A673 (cell line): ENCODE results near the gene SYVN1. TPM values are rescaled to one million over a fixed set of nuclear protein-coding genes. Genes with fewer than 3 reads are reported as not detected.
"Not testable (repeated sequence)": the region's sequence is repeated elsewhere in the genome, so short reads cannot be mapped to it uniquely, and the experiment has no call there.

Experiments used
- BruUV-seq: library from RNA; stranded (reverse); fragments of 400-500 nt; replicated peaks from 2 replicates; lab custom pipeline; 2021; lab: Mats Ljungman, UMichigan
- CTCF ChIA-PET: fragments of 300-600 bp; sonication (Branson Sonifier 250); formaldehyde crosslinking; loops from one replicate; lab custom pipeline; 2022; ENCODE audit warnings: antibody characterized with exemption; lab: Charles Lee
- POLR2A ChIA-PET: fragments of 300-600 bp; sonication (Branson Sonifier 250); formaldehyde crosslinking; loops from one replicate; lab custom pipeline; 2022; ENCODE audit warnings: antibody characterized with exemption; ENCODE audit not compliant: low non-redundant PET; lab: Charles Lee
- DNase-seq: peaks from one replicate; pipeline ENCODE4 v3.0.0-alpha.2; 2015; ENCODE audit warnings: low spot score
- H3K27ac ChIP-seq: fragments of 200-600 bp; sonication (generic); 2 replicates; pipeline ENCODE4 v1.5.1; 2016; ENCODE audit warnings: mixed run types, low read depth, mild to moderate bottlenecking, mixed read lengths, antibody characterized with exemption, low read length; ENCODE audit not compliant: poor library complexity, severe bottlenecking
- H3K27me3 ChIP-seq: fragments of 200-600 bp; sonication (generic); replicated peaks from 2 replicates; pipeline ENCODE4 v1.6.1; 2017; ENCODE audit warnings: mixed run types, low read depth, mild to moderate bottlenecking, mixed read lengths, antibody characterized with exemption, low read length; ENCODE audit not compliant: insufficient read depth, poor library complexity
- H3K36me3 ChIP-seq: fragments of 200-600 bp; sonication (generic); 2 replicates; pipeline ENCODE4 v1.6.1; 2016; ENCODE audit warnings: mixed run types, mild to moderate bottlenecking, mixed read lengths, antibody characterized with exemption, low read length; ENCODE audit not compliant: insufficient read depth, poor library complexity, severe bottlenecking
- H3K4me1 ChIP-seq: fragments of 200-600 bp; sonication (generic); 2 replicates; pipeline ENCODE4 v1.6.1; 2017; ENCODE audit warnings: mixed run types, mild to moderate bottlenecking, mixed read lengths, antibody characterized with exemption, low read length; ENCODE audit not compliant: insufficient read depth, poor library complexity, severe bottlenecking
- H3K4me3 ChIP-seq: fragments of 200-600 bp; sonication (generic); 2 replicates; pipeline ENCODE4 v1.5.1; 2016; ENCODE audit warnings: low read depth, mixed run types, mild to moderate bottlenecking, mixed read lengths, low read length; ENCODE audit not compliant: poor library complexity, severe bottlenecking
- H3K9me3 ChIP-seq: fragments of 200-600 bp; sonication (generic); 2 replicates; pipeline ENCODE4 v1.6.1; 2016; ENCODE audit warnings: mixed run types, low read depth, mild to moderate bottlenecking, mixed read lengths, antibody characterized with exemption, low read length; ENCODE audit not compliant: poor library complexity, severe bottlenecking
- CTCF ChIP-seq: fragments of 300-800, 200-600 bp; sonication (generic); conservative IDR thresholded peaks from 2 replicates; pipeline ENCODE4 v1.5.1; 2017; ENCODE audit warnings: low read depth, mild to moderate bottlenecking, antibody characterized with exemption, low read length, moderate library complexity, mixed read lengths
- EZH2 ChIP-seq: fragments of 200-600 bp; sonication (generic); IDR thresholded peaks from 2 replicates; pipeline ENCODE4 v1.6.1; 2017; ENCODE audit warnings: borderline replicate concordance, low read depth, mild to moderate bottlenecking, mixed read lengths, antibody characterized with exemption, low read length; ENCODE audit not compliant: poor library complexity, severe bottlenecking
- intact Hi-C: fragments of 100-400 bp; cut with micrococcal nuclease; formaldehyde crosslinking; loops from one replicate; pipeline ENCODE4 v1.10.0; 2022; ENCODE audit not compliant: unreplicated experiment
- total RNA-seq: library from RNA; stranded (reverse); gene quantifications from 2 replicates; pipeline ENCODE4 v1.2.3, GENCODE V29; 2021

The SYVN1 gene
- total RNA-seq, 1 experiment from 2014 or later, result 48.5 TPM

GRCh38 chr11:65182258-65183170 is 48.2 kb upstream of the SYVN1 start:
- no peaks in the 10 kb centered on the region for H3K9me3 ChIP-seq
- POLR2A ChIA-PET, result interaction anchor here (0.5 to 1.1 kb wide), 2 partner anchors 33 to 47 kb away, joined by 3 to 4 read pairs; no protein-coding TSS in a partner anchor
- no peak for DNase-seq
- peak overlapping the region; percentile 94 for H3K4me3 ChIP-seq
- H3K36me3 ChIP-seq, result no peaks in the 10 kb centered on the region
- H3K27ac ChIP-seq, result peak overlapping the region; percentile 85
- CTCF ChIA-PET, result interaction anchor here (1.1 kb wide), 1 partner anchor 70 kb away, joined by 3 read pairs; no protein-coding TSS in a partner anchor
- intact Hi-C loops, result no loop called here
- TF ChIP-seq CTCF, result no peak
- no peak for TF ChIP-seq EZH2
- BruUV-seq, result no TSS peak
- H3K27me3 ChIP-seq, result no peaks in the 10 kb centered on the region
- H3K4me1 ChIP-seq, result peaks cover 11% of the 10 kb centered on the region

GRCh38 chr11:65181569-65182257 is 47.4 kb upstream of the SYVN1 start, which contains the start of gene CAPN1:
Gene CAPN1 (plus strand): TSS chr11:65181928. CDS start chr11:65182702, 774 bp downstream.
- intact Hi-C loops, result no loop called here
- H3K4me3 ChIP-seq, result peak within 1 kb of the TSS; percentile 94
- ChIA-PET POLR2A (interaction anchor here (1.1 kb wide), 1 partner anchor 46 kb away, joined by 4 read pairs; no protein-coding TSS in a partner anchor), CTCF (interaction anchor here (0.5 to 1.1 kb wide), 3 partner anchors 69 to 127 kb away, joined by 3 to 11 read pairs (median 3); no protein-coding TSS in a partner anchor)
- peaks cover 11% of the 10 kb centered on the region for H3K4me1 ChIP-seq
- DNase-seq, result peak; percentile 91
- H3K27me3 ChIP-seq, result no peaks in the 10 kb centered on the region
- H3K36me3 ChIP-seq, result no peaks in the 10 kb centered on the region
- no peak for TF ChIP-seq EZH2
- TF ChIP-seq CTCF, result no peak
- peak within 1 kb of the TSS; percentile 85 for H3K27ac ChIP-seq
- no TSS peak for BruUV-seq
- H3K9me3 ChIP-seq, result no peaks in the 10 kb centered on the region

- Histone ChIP-seq H3K9me3 (no peaks in the 10 kb centered on the region), H3K4me3 (peak overlapping the region; percentile 94), H3K27me3 (no peaks in the 10 kb centered on the region), H3K27ac (peak overlapping the region; percentile 50), H3K36me3 (no peaks in the 10 kb centered on the region), H3K4me1 (peaks cover 11% of the 10 kb centered on the region)
- ChIA-PET POLR2A (interaction anchor here (1.1 kb wide), 1 partner anchor 45 kb away, joined by 4 read pairs; no protein-coding TSS in a partner anchor), CTCF (interaction anchor here (0.5 to 1.1 kb wide), 3 partner anchors 68 to 128 kb away, joined by 3 to 11 read pairs (median 3); no protein-coding TSS in a partner anchor)
- TF ChIP-seq EZH2 (no peak), CTCF (peak; percentile 54)
- peak; percentile 79 for DNase-seq
- no TSS peak for BruUV-seq
- intact Hi-C loops, result no loop called here
These were observed 46.7 kb upstream of the SYVN1 start for GRCh38 chr11:65180877-65181568.

GRCh38 chr11:65174571-65175010 is 40.3 kb upstream of the SYVN1 start:
- CTCF ChIA-PET, result interaction anchor here (0.6 kb wide), 1 partner anchor 17 kb away, joined by 4 read pairs; no protein-coding TSS in a partner anchor
- H3K27ac ChIP-seq, H3K27me3 ChIP-seq, POLR2A ChIA-PET, DNase-seq, H3K4me3 ChIP-seq, H3K36me3 ChIP-seq, BruUV-seq, H3K4me1 ChIP-seq, intact Hi-C loops, H3K9me3 ChIP-seq: not testable (repeated sequence)
